IMR-90 (cell line): ENCODE results near the gene ZNF354B. TPM values are rescaled to one million over a fixed set of nuclear protein-coding genes. Genes with fewer than 3 reads are reported as not detected.

Experiments
- ATAC-seq: fragments of 200-7000 bp; cut with Tn5 transposase; 2 replicates; pipeline ENCODE4 v1.9.1; 2020; ENCODE audit warnings: low read depth, mild to moderate bottlenecking, moderate library complexity
- BruUV-seq: library from RNA; stranded (reverse); fragments of 400-500 nt; replicated peaks from 2 replicates; lab custom pipeline; 2021; lab: Mats Ljungman, UMichigan
- CTCF ChIA-PET: fragments of 300-600 bp; formaldehyde crosslinking; extraction: SDS; loops from one replicate; lab custom pipeline; 2021; ENCODE audit warnings: antibody characterized with exemption; lab: Yijun Ruan, JAX
- POLR2A ChIA-PET: fragments of 300-600 bp; sonication (Branson Sonifier 250); formaldehyde crosslinking; loops from one replicate; lab custom pipeline; 2022; ENCODE audit warnings: antibody characterized with exemption; ENCODE audit not compliant: unreplicated experiment; lab: Charles Lee
- DNase-seq: peaks from one replicate; pipeline ENCODE4 v3.0.0; 2013
- H2AFZ ChIP-seq: replicated peaks from 2 replicates; pipeline ENCODE3; 2013; ENCODE audit warnings: low read length, mild to moderate bottlenecking; ENCODE audit not compliant: poor library complexity
- H2AK5ac ChIP-seq: 2 replicates; pipeline ENCODE4 v1.6.1; 2013; ENCODE audit warnings: low read depth, low read length, inconsistent platforms
- H2AK9ac ChIP-seq: replicated peaks from 2 replicates; pipeline ENCODE3; 2013; ENCODE audit warnings: mild to moderate bottlenecking, low read depth, low read length, moderate library complexity; ENCODE audit not compliant: poor library complexity
- H2BK120ac ChIP-seq: 2 replicates; pipeline ENCODE4 v1.6.1; 2013; ENCODE audit warnings: low read depth, low read length, inconsistent platforms
- H2BK15ac ChIP-seq: 3 replicates; pipeline ENCODE4 v1.6.1; 2013; ENCODE audit warnings: low read depth, low read length, inconsistent platforms
- H2BK20ac ChIP-seq: 2 replicates; pipeline ENCODE4 v1.6.1; 2013; ENCODE audit warnings: low read depth, mild to moderate bottlenecking, inconsistent platforms, low read length, moderate library complexity
- H2BK5ac ChIP-seq: 2 replicates; pipeline ENCODE4 v1.6.1; 2013; ENCODE audit warnings: mild to moderate bottlenecking, low read depth, low read length, inconsistent platforms; ENCODE audit not compliant: poor library complexity, severe bottlenecking
- H3K14ac ChIP-seq: replicated peaks from 2 replicates; pipeline ENCODE4 v1.6.1; 2013; ENCODE audit warnings: low read depth, low read length, inconsistent platforms
- H3K18ac ChIP-seq: 2 replicates; pipeline ENCODE4 v1.6.1; 2013; ENCODE audit warnings: low read depth, low read length, control low read depth
- H3K23ac ChIP-seq: 2 replicates; pipeline ENCODE4 v1.6.1; 2013; ENCODE audit warnings: low read depth, low read length, inconsistent platforms
- H3K27ac ChIP-seq: 2 replicates; pipeline ENCODE4 v1.5.1; 2013; ENCODE audit warnings: mild to moderate bottlenecking, control low read depth, low read length; ENCODE audit not compliant: insufficient read depth
- H3K27me3 ChIP-seq: 2 replicates; pipeline ENCODE4 v1.6.1; 2013; ENCODE audit warnings: low read length; ENCODE audit not compliant: control insufficient read depth, insufficient read depth
- H3K36me3 ChIP-seq: 2 replicates; pipeline ENCODE4 v1.6.1; 2013; ENCODE audit warnings: low read length, mixed read lengths; ENCODE audit not compliant: control insufficient read depth, insufficient read depth
- H3K4ac ChIP-seq: 2 replicates; pipeline ENCODE4 v1.6.1; 2013; ENCODE audit warnings: low read depth, low read length, inconsistent platforms
- H3K4me1 ChIP-seq: 2 replicates; pipeline ENCODE4 v1.6.1; 2013; ENCODE audit warnings: low read length, mixed read lengths; ENCODE audit not compliant: control insufficient read depth, insufficient read depth
- H3K4me2 ChIP-seq: 2 replicates; pipeline ENCODE4 v1.6.1; 2013; ENCODE audit warnings: low read depth, mild to moderate bottlenecking, control low read depth, low read length, moderate library complexity
- H3K4me3 ChIP-seq: 2 replicates; pipeline ENCODE4 v1.5.1; 2013; ENCODE audit warnings: low read depth, mild to moderate bottlenecking, control low read depth, low read length, moderate library complexity; ENCODE audit not compliant: insufficient read depth
- H3K56ac ChIP-seq: 2 replicates; pipeline ENCODE4 v1.6.1; 2013; ENCODE audit warnings: low read length, inconsistent platforms; ENCODE audit not compliant: insufficient read depth; ENCODE audit errors: extremely low read depth
- H3K79me1 ChIP-seq, 2 experiments: 2 replicates each; pipeline ENCODE4 v1.6.1; 2013; ENCODE audit warnings: low read length in 2 of 2, inconsistent platforms in 1 of 2, low read depth in 1 of 2
- H3K9ac ChIP-seq: 2 replicates; pipeline ENCODE4 v1.6.1; 2013; ENCODE audit warnings: low read depth, low read length, control low read depth
- H3K9me1 ChIP-seq: 2 replicates; pipeline ENCODE4 v1.6.1; 2013; ENCODE audit warnings: low read length, inconsistent platforms; ENCODE audit not compliant: insufficient read depth
- H3K9me3 ChIP-seq: 2 replicates; pipeline ENCODE4 v1.6.1; 2013; ENCODE audit warnings: low read length; ENCODE audit not compliant: control insufficient read depth, insufficient read depth
- H4K20me1 ChIP-seq: 2 replicates; pipeline ENCODE4 v1.6.1; 2013; ENCODE audit warnings: low read length, inconsistent platforms; ENCODE audit not compliant: insufficient read depth
- H4K5ac ChIP-seq: 2 replicates; pipeline ENCODE4 v1.6.1; 2013; ENCODE audit warnings: mild to moderate bottlenecking, low read depth, low read length, control low read depth
- H4K8ac ChIP-seq, 2 experiments: 2 replicates each; pipeline ENCODE4 v1.6.1; 2013; ENCODE audit warnings: low read depth in 2 of 2, low read length in 2 of 2, control low read depth in 1 of 2, inconsistent platforms in 1 of 2
- H4K91ac ChIP-seq: 2 replicates; pipeline ENCODE4 v1.6.1; 2013; ENCODE audit warnings: low read depth, low read length, inconsistent platforms; ENCODE audit not compliant: insufficient read depth
- BHLHE40 ChIP-seq: fragments of 150-350 bp; IDR thresholded peaks from 2 replicates; pipeline ENCODE4 v1.6.1; 2016; ENCODE audit warnings: mild to moderate bottlenecking, low read depth, low read length
- CEBPB ChIP-seq: IDR thresholded peaks from 2 replicates; pipeline ENCODE4 v1.6.1; 2012; ENCODE audit warnings: low read depth, low read length, improper control_type of control experiment
- CHD1 ChIP-seq: IDR thresholded peaks from 2 replicates; pipeline ENCODE4 v1.6.1; 2012; ENCODE audit warnings: low read depth, low read length, improper control_type of control experiment
- FOS ChIP-seq: fragments of 150-350 bp; IDR thresholded peaks from 2 replicates; pipeline ENCODE4 v1.6.1; 2016; ENCODE audit warnings: low read depth, low read length
- MAFK ChIP-seq: IDR thresholded peaks from 2 replicates; pipeline ENCODE4 v1.6.1; 2012; ENCODE audit warnings: low read depth, low read length, improper control_type of control experiment
- MAZ ChIP-seq: IDR thresholded peaks from 2 replicates; pipeline ENCODE4 v1.6.1; 2012; ENCODE audit warnings: low read depth, mild to moderate bottlenecking, low read length, improper control_type of control experiment, moderate library complexity, borderline replicate concordance
- MXI1 ChIP-seq: IDR thresholded peaks from 2 replicates; pipeline ENCODE4 v1.6.1; 2012; ENCODE audit warnings: low read depth, mild to moderate bottlenecking, low read length, moderate library complexity, borderline replicate concordance
- NFE2L2 ChIP-seq: fragments of 150-350 bp; IDR thresholded peaks from 2 replicates; pipeline ENCODE4 v1.6.1; 2016; ENCODE audit warnings: low read depth, mild to moderate bottlenecking, low read length
- POLR2A ChIP-seq: IDR thresholded peaks from 2 replicates; pipeline ENCODE4 v1.6.1; 2012; ENCODE audit warnings: mild to moderate bottlenecking, low read depth, low read length
- RAD21 ChIP-seq: IDR thresholded peaks from 2 replicates; pipeline ENCODE4 v1.6.1; 2012; ENCODE audit warnings: low read length, improper control_type of control experiment
- RCOR1 ChIP-seq: IDR thresholded peaks from 2 replicates; pipeline ENCODE4 v1.6.1; 2012; ENCODE audit warnings: mild to moderate bottlenecking, low read length, improper control_type of control experiment; ENCODE audit not compliant: insufficient replicate concordance
- RFX5 ChIP-seq: IDR thresholded peaks from 2 replicates; pipeline ENCODE4 v1.8.0; 2012; ENCODE audit warnings: low read depth, mild to moderate bottlenecking, low read length, moderate library complexity
- SMC3 ChIP-seq: fragments of 150-350 bp; IDR thresholded peaks from 2 replicates; pipeline ENCODE4 v1.6.1; 2016; ENCODE audit warnings: low read depth, mild to moderate bottlenecking, antibody characterized with exemption, low read length, moderate library complexity
- WGBS, 2 experiments: methylation state at CpG; one replicate each; pipeline versions ENCODE4 v1.1.5 to v1.1.7; 2013; ENCODE audit warnings: missing lambda C conversion rate in 2 of 2; ENCODE audit not compliant: insufficient read length in 1 of 2; ENCODE audit errors: extremely low coverage in 2 of 2; 5-methylcytosine and 5-hydroxymethylcytosine counted together
- dilution Hi-C: fragments of 300-500 bp; cut with HindIII; formaldehyde crosslinking; loops from one replicate; pipeline ENCODE4 v1.14.3; 2018; ENCODE audit warnings: low sequenced_read_pairs; ENCODE audit not compliant: unreplicated experiment
- in situ Hi-C: fragments of 300-500 bp; cut with MboI; formaldehyde crosslinking; loops from 3 replicates; pipeline ENCODE4 v1.14.3; 2019; ENCODE audit warnings: low sequenced_read_pairs, inconsistent platforms, mixed read lengths
- intact Hi-C: fragments of 100-400 bp; cut with micrococcal nuclease; formaldehyde crosslinking; loops from 2 replicates; pipeline ENCODE4 v1.10.0; 2022
- polyA plus RNA-seq, 3 experiments: library from polyadenylated mRNA; depleted of rRNA; stranded (reverse); fragments of >200 nt; gene quantifications; 2 replicates each; pipeline ENCODE4 v1.2.3, GENCODE V29; 2012; ENCODE audit warnings: low replicate concordance in 1 of 3
- total RNA-seq: library from RNA; depleted of rRNA; stranded (reverse); fragments of >200 nt; gene quantifications from 2 replicates; pipeline ENCODE4 v1.2.3, GENCODE V29; 2012
- TF ChIP-seq, protein P1 (sequence below): fragments of 150-350 bp; IDR thresholded peaks from 2 replicates; pipeline ENCODE4 v1.6.1; 2017; ENCODE audit warnings: mild to moderate bottlenecking, antibody characterized with exemption, low read length, low read depth
- TF ChIP-seq, protein P2 (sequence below): fragments of 150-350 bp; IDR thresholded peaks from 2 replicates; pipeline ENCODE4 v1.6.1; 2016; ENCODE audit warnings: low read depth, mild to moderate bottlenecking, low read length, moderate library complexity, borderline replicate concordance
- TF ChIP-seq, protein P3 (sequence below): conservative IDR thresholded peaks from 2 replicates; pipeline ENCODE4 v1.5.1; 2012; ENCODE audit warnings: mild to moderate bottlenecking, low read depth, low read length, improper control_type of control experiment

ZNF354B gene
- total and polyA plus RNA-seq, 2 of the 4 experiments (the other 2 are of a cell fraction) = 5.0 to 6.7 TPM

DNA sequence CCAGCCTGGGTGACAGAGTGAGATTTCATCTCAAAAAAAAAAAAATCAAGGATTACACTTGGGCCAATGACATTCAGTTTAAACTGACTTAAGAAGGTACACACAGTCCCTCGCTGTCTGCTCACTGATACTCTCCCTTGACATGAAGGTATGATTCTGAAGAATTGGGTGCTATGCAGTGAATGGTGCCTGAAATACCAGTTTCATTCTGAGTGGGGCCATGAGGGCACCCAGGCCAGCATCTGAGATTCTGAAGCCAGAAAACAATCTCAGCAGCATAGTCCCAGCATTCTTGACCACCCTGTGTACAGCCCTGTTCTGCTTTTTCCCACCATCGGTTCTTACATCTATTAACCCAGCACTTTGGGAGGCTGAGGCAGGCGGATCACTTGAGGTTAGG lies 7.8 kb upstream of the ZNF354B start:
- ChIA-PET POLR2A (no interaction called here), CTCF (no interaction called here)
- H4K8ac ChIP-seq = no peak overlapping the region
- no peak overlapping the region for H4K91ac ChIP-seq
- H2BK5ac ChIP-seq = no peak overlapping the region
- no peak overlapping the region for H2AFZ ChIP-seq
- H3K18ac ChIP-seq = no peak overlapping the region
- ATAC-seq = no peak
- H4K20me1 ChIP-seq = no peaks in the 10 kb centered on the region
- in situ Hi-C loops = no loop called here
- no peak overlapping the region for H3K27ac ChIP-seq
- H3K36me3 ChIP-seq = no peaks in the 10 kb centered on the region
- no CpG with 5 or more reads among the region's 3 CpGs for WGBS, 2 experiments
- no peaks in the 10 kb centered on the region for H3K79me1 ChIP-seq
- DNase-seq = no peak
- no peak overlapping the region for H2AK5ac ChIP-seq
- TF ChIP-seq, protein P1, sequence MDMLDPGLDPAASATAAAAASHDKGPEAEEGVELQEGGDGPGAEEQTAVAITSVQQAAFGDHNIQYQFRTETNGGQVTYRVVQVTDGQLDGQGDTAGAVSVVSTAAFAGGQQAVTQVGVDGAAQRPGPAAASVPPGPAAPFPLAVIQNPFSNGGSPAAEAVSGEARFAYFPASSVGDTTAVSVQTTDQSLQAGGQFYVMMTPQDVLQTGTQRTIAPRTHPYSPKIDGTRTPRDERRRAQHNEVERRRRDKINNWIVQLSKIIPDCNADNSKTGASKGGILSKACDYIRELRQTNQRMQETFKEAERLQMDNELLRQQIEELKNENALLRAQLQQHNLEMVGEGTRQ = no peak
- TF ChIP-seq RCOR1 = no peak
- no peak for TF ChIP-seq MAFK
- TF ChIP-seq RAD21 = no peak
- TF ChIP-seq, protein P2, sequence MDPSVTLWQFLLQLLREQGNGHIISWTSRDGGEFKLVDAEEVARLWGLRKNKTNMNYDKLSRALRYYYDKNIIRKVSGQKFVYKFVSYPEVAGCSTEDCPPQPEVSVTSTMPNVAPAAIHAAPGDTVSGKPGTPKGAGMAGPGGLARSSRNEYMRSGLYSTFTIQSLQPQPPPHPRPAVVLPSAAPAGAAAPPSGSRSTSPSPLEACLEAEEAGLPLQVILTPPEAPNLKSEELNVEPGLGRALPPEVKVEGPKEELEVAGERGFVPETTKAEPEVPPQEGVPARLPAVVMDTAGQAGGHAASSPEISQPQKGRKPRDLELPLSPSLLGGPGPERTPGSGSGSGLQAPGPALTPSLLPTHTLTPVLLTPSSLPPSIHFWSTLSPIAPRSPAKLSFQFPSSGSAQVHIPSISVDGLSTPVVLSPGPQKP = no peak
- TF ChIP-seq CHD1 = no peak
- no peak for TF ChIP-seq MXI1
- TF ChIP-seq FOS = no peak
- TF ChIP-seq RFX5 = no peak
- no peak for TF ChIP-seq POLR2A
- TF ChIP-seq SMC3 = no peak
- no peak for TF ChIP-seq CEBPB
- TF ChIP-seq, protein P3, sequence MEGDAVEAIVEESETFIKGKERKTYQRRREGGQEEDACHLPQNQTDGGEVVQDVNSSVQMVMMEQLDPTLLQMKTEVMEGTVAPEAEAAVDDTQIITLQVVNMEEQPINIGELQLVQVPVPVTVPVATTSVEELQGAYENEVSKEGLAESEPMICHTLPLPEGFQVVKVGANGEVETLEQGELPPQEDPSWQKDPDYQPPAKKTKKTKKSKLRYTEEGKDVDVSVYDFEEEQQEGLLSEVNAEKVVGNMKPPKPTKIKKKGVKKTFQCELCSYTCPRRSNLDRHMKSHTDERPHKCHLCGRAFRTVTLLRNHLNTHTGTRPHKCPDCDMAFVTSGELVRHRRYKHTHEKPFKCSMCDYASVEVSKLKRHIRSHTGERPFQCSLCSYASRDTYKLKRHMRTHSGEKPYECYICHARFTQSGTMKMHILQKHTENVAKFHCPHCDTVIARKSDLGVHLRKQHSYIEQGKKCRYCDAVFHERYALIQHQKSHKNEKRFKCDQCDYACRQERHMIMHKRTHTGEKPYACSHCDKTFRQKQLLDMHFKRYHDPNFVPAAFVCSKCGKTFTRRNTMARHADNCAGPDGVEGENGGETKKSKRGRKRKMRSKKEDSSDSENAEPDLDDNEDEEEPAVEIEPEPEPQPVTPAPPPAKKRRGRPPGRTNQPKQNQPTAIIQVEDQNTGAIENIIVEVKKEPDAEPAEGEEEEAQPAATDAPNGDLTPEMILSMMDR = no peak
- no peak for TF ChIP-seq BHLHE40
- no peak for TF ChIP-seq MAZ
- TF ChIP-seq NFE2L2 = no peak
- H2BK120ac ChIP-seq = no peak overlapping the region
- no peak overlapping the region for H2AK9ac ChIP-seq
- no peak overlapping the region for H3K23ac ChIP-seq
- H3K4ac ChIP-seq = no peak overlapping the region
- H2BK15ac ChIP-seq = no peak overlapping the region
- peaks cover 3% of the 10 kb centered on the region; the same call in 1 of the 2 replicates for H3K9me3 ChIP-seq
- intact Hi-C loops = no loop called here
- H3K4me1 ChIP-seq = no peaks in the 10 kb centered on the region
- H3K56ac ChIP-seq = no peak overlapping the region
- no peak overlapping the region for H3K9ac ChIP-seq
- H3K4me2 ChIP-seq = no peak overlapping the region
- no peaks in the 10 kb centered on the region for H3K9me1 ChIP-seq
- dilution Hi-C loops = no loop called here
- H3K27me3 ChIP-seq = no peaks in the 10 kb centered on the region
- H3K14ac ChIP-seq = no peak overlapping the region
- H4K5ac ChIP-seq = no peak overlapping the region
- BruUV-seq = no TSS peak
- H3K4me3 ChIP-seq = no peak overlapping the region
- H2BK20ac ChIP-seq = no peak overlapping the region
